Stimulated activated naive CD8-positive, alpha-beta T cell treated with anti-CD3 and anti-CD28 coated beads, Interleukin-15, Interleukin-2, amounts not matched to agents 100 ng/mL and 50 ng/mL, for 24 hours (primary cell): ENCODE results near the gene TNK2.

ENCODE experiments used
- H3K27ac Mint-ChIP-seq: one replicate; pipeline ENCODE4 v1.8.0; 2021; ENCODE audit warnings: mild to moderate bottlenecking, mixed read lengths
- H3K27me3 Mint-ChIP-seq: one replicate; pipeline ENCODE4 v1.8.0; 2021; ENCODE audit warnings: mixed read lengths
- H3K36me3 Mint-ChIP-seq: one replicate; pipeline ENCODE4 v1.8.0; 2021; ENCODE audit warnings: low read depth, mixed read lengths
- H3K4me1 Mint-ChIP-seq: one replicate; pipeline ENCODE4 v1.8.0; 2021; ENCODE audit warnings: low read depth, mixed read lengths
- H3K4me3 Mint-ChIP-seq: one replicate; pipeline ENCODE4 v1.8.0; 2021; ENCODE audit warnings: mild to moderate bottlenecking, mixed read lengths
- H3K9me3 Mint-ChIP-seq: one replicate; pipeline ENCODE4 v1.8.0; 2021; ENCODE audit warnings: mixed read lengths

TNK2 gene

GRCh38 chr3:195896361-195897080 lies 11.8 kb downstream of the TNK2 start:
- H3K4me1 Mint-ChIP-seq: peaks cover 62% of the 10 kb centered on the region
- H3K36me3 Mint-ChIP-seq: no peaks in the 10 kb centered on the region
- H3K27ac Mint-ChIP-seq: peak overlapping the region; percentile 87

DNA sequence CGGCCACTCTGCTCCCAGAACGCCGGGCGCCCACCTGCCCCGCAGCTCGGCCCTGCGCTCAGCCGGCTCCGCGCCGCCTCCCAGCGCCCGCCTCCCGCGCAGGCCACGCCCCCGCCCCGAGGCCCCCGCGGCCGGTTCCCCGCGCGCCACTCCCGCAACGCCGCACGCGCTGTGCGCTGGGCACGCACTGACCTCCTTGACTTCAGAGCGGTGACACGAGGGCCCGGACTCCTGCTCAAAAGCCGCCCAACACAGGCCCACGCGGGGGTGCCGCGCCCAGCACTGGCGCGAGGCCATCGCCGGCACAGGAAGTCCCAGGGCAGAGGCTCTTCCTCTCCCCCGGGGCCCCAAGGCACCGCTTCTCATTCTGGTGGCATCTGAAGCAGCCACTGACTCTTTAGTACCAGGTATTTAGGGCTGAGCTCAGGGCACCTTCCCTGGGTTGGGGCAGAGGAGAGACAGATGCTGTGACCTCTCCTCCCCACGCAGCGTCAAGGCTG lies 12.4 kb downstream of the TNK2 start:
- H3K4me1 Mint-ChIP-seq: peaks cover 56% of the 10 kb centered on the region
- no peaks in the 10 kb centered on the region for H3K36me3 Mint-ChIP-seq
- H3K27ac Mint-ChIP-seq: peak overlapping the region; percentile 87
- no peaks in the 10 kb centered on the region for H3K27me3 Mint-ChIP-seq
- H3K9me3 Mint-ChIP-seq: no peaks in the 10 kb centered on the region
- H3K4me3 Mint-ChIP-seq: peak overlapping the region; percentile 87

More at GRCh38 chr3:195896361-195897080, 11.8 kb downstream of the TNK2 start:
- Mint-ChIP-seq H3K27me3 (no peaks in the 10 kb centered on the region), H3K9me3 (no peaks in the 10 kb centered on the region), H3K4me3 (peak overlapping the region; percentile 87)

- Mint-ChIP-seq H3K36me3 (no peaks in the 10 kb centered on the region), H3K27ac (peak overlapping the region; percentile 90), H3K4me1 (peaks cover 49% of the 10 kb centered on the region), H3K4me3 (peak overlapping the region; percentile 87), H3K9me3 (no peaks in the 10 kb centered on the region), H3K27me3 (no peaks in the 10 kb centered on the region)
Observed at GRCh38 chr3:195895078-195895860, 13.1 kb downstream of the TNK2 start.

DNA sequence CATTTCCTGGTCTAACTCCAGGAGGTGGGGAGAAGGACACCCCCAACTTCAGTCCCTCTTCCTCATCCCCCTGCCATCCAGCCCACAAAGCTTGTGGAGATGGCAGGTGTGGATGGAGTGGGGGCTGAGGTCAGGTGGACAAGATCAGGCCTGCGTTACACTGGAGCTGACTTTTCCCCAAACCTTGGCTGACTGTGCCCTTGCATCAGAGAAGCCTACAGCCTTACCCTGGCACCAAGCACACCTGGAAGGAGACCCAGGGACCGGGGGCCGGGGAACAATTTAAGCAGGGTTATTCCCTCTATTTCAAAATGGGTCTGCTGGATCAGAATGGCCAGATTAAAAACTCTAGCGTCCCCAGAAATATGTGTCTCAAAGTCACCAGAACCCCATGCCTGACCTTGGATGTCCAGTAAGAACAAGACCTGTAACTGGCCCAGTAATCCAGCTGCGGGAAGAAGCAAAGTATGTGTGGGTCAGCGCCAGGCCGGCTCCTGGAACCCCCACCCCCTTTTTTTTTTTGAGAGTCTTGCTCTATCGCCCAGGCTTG lies 14.4 kb downstream of the TNK2 start:
- no peaks in the 10 kb centered on the region for H3K27me3 Mint-ChIP-seq
- H3K4me3 Mint-ChIP-seq: peak overlapping the region; percentile 26
- peaks cover 38% of the 10 kb centered on the region for H3K4me1 Mint-ChIP-seq
- H3K36me3 Mint-ChIP-seq: no peaks in the 10 kb centered on the region
- H3K9me3 Mint-ChIP-seq: no peaks in the 10 kb centered on the region
- H3K27ac Mint-ChIP-seq: no peak overlapping the region

DNA sequence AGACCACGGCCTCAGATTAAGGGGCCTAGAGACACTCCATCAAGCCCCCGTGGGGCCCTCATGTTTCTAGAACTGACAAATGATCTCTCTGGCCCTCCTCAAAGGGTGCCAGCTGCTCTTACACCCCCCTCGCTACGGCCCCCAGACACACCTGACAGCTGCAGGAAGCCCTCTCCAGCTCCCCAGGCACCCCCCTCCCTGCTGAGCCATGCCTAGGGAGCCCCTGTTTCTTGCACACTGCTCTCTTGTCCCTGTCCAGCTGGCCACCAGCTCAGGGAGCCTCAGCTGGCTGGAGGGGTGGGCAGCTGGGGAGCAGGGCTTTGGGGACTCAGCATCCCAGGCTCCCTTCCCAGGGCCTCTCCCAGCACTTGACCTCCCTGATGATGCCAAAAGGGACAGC lies 14.8 kb downstream of the TNK2 start:
- Mint-ChIP-seq H3K27me3 (no peaks in the 10 kb centered on the region), H3K4me3 (no peak overlapping the region), H3K4me1 (peaks cover 36% of the 10 kb centered on the region)

GRCh38 chr3:195893044-195893395 lies 15.3 kb downstream of the TNK2 start:
- H3K27me3 Mint-ChIP-seq: no peaks in the 10 kb centered on the region
- H3K9me3 Mint-ChIP-seq: no peaks in the 10 kb centered on the region
- H3K36me3 Mint-ChIP-seq: peaks cover under 1% of the 10 kb centered on the region
- H3K27ac Mint-ChIP-seq: no peak overlapping the region
- no peak overlapping the region for H3K4me3 Mint-ChIP-seq
- peaks cover 31% of the 10 kb centered on the region for H3K4me1 Mint-ChIP-seq

More for the DNA sequence above, 14.8 kb downstream of the TNK2 start:
- Mint-ChIP-seq H3K27ac (no peak overlapping the region), H3K36me3 (no peaks in the 10 kb centered on the region), H3K9me3 (no peaks in the 10 kb centered on the region)

DNA sequence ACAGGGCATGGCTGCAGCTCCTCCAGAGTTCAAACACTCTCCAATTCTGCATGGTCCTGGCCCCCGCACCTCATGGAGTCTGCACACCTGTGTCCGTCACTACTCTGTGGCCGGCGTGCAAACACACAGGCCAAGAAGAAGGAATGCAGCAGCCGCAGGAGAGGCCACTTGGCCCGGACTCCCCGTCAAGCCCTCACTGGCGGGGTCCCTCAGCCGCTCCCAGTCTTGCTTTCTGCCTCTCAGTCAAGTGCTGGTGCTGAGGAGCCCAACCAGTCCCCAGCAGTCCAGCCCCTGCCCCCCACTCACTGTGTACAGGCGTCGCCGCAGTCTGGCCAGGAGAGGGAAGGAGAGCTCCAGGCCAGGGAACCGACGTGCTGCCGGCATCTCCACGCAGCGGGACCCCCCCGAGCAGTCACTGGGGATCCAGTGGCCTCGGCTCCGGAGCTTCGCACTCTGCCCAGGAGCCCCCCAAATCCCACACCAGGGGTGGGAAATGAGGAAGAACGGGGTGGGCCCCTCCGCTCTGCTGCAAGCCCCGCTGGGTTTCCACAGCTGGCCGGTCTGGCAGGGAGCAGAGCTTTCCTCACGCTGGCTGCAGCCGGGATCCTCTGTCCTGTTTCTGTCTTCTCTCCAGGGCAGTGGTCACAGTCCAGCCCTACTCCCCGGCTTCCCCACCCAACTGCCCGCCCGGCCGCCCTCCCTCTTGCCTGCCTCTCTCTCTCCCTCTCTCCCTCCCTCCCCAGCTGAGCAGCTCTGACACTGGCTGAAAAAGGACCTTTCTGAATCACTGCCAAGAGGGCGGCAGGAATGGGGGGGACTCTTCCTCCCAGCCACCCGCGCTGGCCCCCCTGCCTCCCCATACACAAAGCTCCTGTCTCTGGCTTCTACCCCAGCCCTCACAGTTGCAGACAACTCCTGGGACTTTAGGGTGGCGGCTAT lies 16.0 kb downstream of the TNK2 start:
- Mint-ChIP-seq H3K4me3 (no peak overlapping the region), H3K27me3 (no peaks in the 10 kb centered on the region), H3K36me3 (peaks cover 4% of the 10 kb centered on the region), H3K27ac (no peak overlapping the region), H3K4me1 (peaks cover 25% of the 10 kb centered on the region), H3K9me3 (no peaks in the 10 kb centered on the region)

DNA sequence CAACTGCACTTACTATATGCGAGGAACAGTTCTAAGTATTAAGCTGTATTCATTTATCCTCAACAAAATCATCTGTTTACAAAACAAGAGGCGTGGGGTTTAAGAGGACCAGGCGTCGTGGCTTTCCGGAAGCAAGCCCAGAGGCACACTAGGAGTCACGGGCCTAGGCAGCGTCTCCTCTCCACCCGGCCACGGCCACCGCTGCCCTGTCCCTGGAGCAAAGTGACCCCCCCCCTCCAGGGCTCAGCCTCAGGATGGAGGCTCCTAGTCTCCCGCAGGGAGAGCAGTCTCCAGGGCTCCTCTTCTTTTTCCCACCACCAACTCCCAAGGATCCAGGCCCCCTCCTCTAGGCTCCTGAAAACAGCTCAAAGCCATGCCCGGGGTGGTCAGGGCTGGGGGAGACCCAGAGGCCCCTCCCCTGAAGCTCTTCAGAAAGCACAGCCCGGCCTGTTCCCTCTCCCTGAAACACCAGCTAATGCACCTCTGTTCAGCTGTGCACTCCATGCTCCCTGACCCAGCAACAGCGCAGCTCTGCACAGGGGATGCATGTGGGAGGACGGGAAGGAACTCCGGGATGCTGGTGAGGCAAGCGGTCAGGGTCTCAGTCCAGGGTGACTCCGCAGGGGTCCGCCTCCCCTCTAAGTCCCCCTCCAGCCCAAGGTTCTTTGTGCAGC lies 16.8 kb downstream of the TNK2 start:
- peaks cover 4% of the 10 kb centered on the region for H3K36me3 Mint-ChIP-seq
- no peak overlapping the region for H3K4me3 Mint-ChIP-seq
- H3K27ac Mint-ChIP-seq: no peak overlapping the region
- peaks cover 17% of the 10 kb centered on the region for H3K4me1 Mint-ChIP-seq
- no peaks in the 10 kb centered on the region for H3K27me3 Mint-ChIP-seq
- H3K9me3 Mint-ChIP-seq: no peaks in the 10 kb centered on the region

DNA sequence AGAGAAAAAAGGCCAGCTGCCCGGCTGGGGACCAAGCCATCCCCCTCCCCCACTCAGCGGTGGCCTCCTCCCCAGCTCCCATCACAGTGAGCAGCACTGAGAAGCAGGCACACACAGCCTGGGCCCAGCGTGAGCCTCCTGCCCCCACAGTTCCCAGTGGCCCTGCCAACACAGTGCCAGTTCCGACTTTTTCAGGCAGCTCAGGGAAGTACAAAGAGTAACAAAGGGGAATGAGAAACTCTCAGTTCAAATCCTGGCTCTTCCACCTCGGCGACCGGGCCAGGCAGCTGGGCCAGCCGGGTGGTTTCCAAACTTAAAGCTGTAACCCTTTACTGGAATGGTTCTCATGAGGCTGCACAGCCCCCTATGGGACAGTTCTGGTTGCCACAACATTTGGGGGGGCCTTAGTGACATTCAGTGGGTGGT lies 18.5 kb downstream of the TNK2 start:
- no peak overlapping the region for H3K4me3 Mint-ChIP-seq
- peaks cover 9% of the 10 kb centered on the region for H3K4me1 Mint-ChIP-seq
- H3K36me3 Mint-ChIP-seq: peaks cover 4% of the 10 kb centered on the region
- H3K27me3 Mint-ChIP-seq: no peaks in the 10 kb centered on the region
- no peaks in the 10 kb centered on the region for H3K9me3 Mint-ChIP-seq
- no peak overlapping the region for H3K27ac Mint-ChIP-seq

GRCh38 chr3:195888981-195889869 lies 19.1 kb downstream of the TNK2 start:
- Mint-ChIP-seq H3K4me3 (no peak overlapping the region), H3K4me1 (peaks cover 4% of the 10 kb centered on the region), H3K27ac (peak overlapping the region; percentile 4), H3K36me3 (peaks cover 4% of the 10 kb centered on the region), H3K9me3 (no peaks in the 10 kb centered on the region), H3K27me3 (no peaks in the 10 kb centered on the region)

DNA sequence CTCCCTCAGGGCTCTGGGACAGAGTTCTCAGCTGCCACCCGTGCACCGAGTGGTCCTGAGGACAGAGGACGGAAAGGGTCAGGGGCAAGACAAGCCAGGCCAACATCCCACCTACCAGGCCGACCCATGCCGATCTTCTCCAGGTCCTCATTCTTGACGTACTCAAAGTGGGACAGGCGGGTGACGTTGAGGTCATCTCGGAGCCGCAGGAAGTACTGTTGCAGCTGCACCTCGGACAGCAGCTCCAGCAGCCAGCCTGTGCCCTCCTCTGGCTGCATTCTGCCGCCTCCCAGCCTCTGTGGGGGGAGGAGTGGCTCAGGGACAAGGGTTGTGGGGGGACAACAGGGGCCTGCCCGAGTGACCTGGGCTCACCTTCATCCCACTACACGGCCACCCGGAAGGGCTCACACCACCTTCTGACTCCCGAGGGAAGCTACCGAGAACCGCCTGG lies 20.0 kb downstream of the TNK2 start:
- Mint-ChIP-seq H3K36me3 (peaks cover 9% of the 10 kb centered on the region), H3K27me3 (no peaks in the 10 kb centered on the region), H3K4me1 (no peaks in the 10 kb centered on the region), H3K27ac (no peak overlapping the region), H3K4me3 (no peak overlapping the region), H3K9me3 (no peaks in the 10 kb centered on the region)

- no peaks in the 10 kb centered on the region for H3K4me1 Mint-ChIP-seq
- H3K36me3 Mint-ChIP-seq: peaks cover 9% of the 10 kb centered on the region
- no peaks in the 10 kb centered on the region for H3K27me3 Mint-ChIP-seq
- H3K4me3 Mint-ChIP-seq: no peak overlapping the region
- H3K9me3 Mint-ChIP-seq: no peaks in the 10 kb centered on the region
- H3K27ac Mint-ChIP-seq: no peak overlapping the region
Observed at GRCh38 chr3:195887670-195888069, 20.7 kb downstream of the TNK2 start.
